GM18526 (cell line): ENCODE data around the gene TRAIP.

Source experiments
- POLR2A ChIP-seq: IDR thresholded peaks from 3 replicates; pipeline ENCODE4 v1.6.1; 2011; ENCODE audit not compliant: insufficient read length; ENCODE audit errors: extremely low read depth

TRAIP gene

GRCh38 chr3:49845694-49846093, 10.7 kb downstream of the TRAIP start:
- no peak for TF ChIP-seq POLR2A

- TF ChIP-seq POLR2A: no peak
Measured at GRCh38 chr3:49844464-49845183, 11.7 kb downstream of the TRAIP start.

- no peak for TF ChIP-seq POLR2A
Measured at GRCh38 chr3:49842843-49843517, 13.4 kb downstream of the TRAIP start.

GRCh38 chr3:49841806-49842205, 14.6 kb downstream of the TRAIP start:
- no peak for TF ChIP-seq POLR2A

- TF ChIP-seq POLR2A: no peak
Measured at GRCh38 chr3:49841126-49841696, 15.2 kb downstream of the TRAIP start.

- no peak for TF ChIP-seq POLR2A
Measured at GRCh38 chr3:49840388-49840787, 16.0 kb downstream of the TRAIP start.

GRCh38 chr3:49839193-49839809, 17.1 kb downstream of the TRAIP start:
- no peak for TF ChIP-seq POLR2A

GRCh38 chr3:49831341-49831740, 25.0 kb downstream of the TRAIP start:
- no peak for TF ChIP-seq POLR2A

GRCh38 chr3:49826016-49826415, 30.3 kb downstream of the TRAIP start:
- no peak for TF ChIP-seq POLR2A

GRCh38 chr3:49813497-49814174, 42.7 kb downstream of the TRAIP start, which contains the start of gene UBA7:
TSS of gene UBA7 (minus strand) at chr3:49813953. CDS start at chr3:49813787, 166 bp downstream.
- peak; percentile 50 for TF ChIP-seq POLR2A

- no peak for TF ChIP-seq POLR2A
Measured at GRCh38 chr3:49812916-49813496, 43.4 kb downstream of the TRAIP start.

DNA sequence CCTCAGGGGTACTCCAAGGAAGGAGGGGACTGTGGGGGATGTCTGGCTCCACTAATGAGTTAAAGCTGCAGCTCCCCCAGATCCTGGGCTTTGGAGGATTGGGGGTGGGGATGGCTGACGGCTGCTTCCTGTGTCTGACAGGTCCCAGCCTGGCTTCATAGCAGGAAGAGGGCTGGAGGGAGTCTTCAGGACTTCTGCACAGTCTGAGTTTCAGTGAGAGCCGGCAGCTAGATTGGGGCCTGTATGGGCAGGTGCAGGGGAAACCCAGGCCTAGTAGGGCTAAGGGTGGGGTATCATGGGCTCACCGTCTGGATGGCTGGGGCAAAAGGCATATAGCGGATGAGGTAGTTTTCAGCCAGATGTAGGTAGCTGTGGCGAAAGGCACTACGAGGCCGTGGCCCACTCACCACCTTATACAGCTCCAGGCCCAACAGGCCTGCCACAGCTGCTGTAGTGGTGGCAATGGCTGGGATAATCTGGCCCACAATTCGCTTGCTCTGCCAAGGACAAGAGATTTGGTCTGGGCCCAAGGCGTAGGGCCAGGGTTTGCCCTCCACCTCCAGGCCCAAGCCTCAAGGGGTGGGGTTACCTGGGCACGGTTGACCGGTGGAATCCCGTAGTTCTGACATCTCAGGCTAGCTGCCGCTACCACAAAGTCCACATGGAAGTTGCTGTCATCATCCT, 48.8 kb downstream of the TRAIP start:
- no peak for TF ChIP-seq POLR2A

GRCh38 chr3:49806850-49807249, 49.5 kb downstream of the TRAIP start:
- no peak for TF ChIP-seq POLR2A

DNA sequence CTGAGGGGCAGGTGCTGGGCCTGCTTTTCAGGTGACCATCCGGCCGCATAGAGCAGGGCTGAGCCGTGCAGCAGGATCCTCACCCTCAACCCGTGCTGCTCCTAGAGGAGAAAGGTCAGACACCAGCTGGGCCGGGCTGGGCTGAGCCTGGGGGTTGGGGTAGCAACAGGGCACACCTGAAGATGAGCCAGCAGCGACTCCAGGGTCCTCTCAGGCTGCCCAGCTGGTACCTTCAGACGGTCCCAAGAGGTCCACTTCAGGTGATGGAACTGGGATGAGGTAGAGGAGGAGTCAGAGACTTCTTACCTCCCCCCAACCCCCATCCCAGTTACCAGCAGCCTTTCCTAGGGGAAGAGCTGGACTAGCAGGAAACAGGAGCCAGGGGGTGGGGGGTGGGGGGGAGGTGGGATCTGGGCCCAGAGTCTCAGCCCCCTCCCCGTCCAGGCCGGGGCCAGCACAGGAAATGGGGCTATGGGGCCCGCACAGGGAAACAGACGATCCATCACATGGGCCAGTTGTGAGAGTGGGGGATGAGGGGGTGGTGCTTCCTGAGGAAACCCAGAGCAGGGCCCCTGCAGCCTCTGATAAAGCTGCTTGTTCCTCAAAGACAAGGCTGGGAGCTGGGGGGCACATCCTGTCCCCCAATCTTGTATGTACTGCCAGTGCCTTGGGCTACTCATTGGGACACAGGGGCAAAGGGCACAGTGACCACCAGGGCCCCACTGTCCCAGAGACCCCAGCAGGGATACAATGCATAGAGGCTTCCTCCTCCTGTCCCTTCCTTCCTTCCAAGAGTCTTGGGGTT, 50.3 kb downstream of the TRAIP start:
- no peak for TF ChIP-seq POLR2A

DNA sequence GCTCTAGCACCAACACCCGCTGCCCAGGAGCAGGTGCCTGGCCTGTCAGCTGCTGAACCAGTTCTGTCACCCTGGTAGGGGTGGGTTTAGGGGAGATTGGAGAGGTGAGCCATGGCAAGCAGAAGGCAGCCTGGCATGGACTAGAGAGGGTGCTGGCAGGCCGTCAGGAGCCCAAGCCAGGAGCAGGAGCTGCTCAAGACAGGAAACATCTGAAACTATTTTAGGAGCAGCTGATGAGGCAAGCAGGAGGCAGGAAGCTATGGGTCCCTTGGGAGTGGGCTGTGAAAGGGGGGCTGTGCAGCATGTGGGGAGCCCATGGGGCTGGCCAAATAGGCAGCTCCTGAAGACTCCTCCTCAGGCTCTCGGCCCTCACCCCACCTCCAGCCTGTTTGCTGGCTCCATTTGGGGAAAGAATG, 51.0 kb downstream of the TRAIP start:
- peak; percentile 2 for TF ChIP-seq POLR2A
